Upper lobe of left lung (tissue), 4 donors: ENCODE data around the gene GP1BA.

ENCODE experiments used
- CTCF ChIP-seq, 6 experiments: fragments of 450-650 bp in 4 of 6; fragments of 200-600 bp in 2 of 6; sonication (generic) in 2 of 6; IDR thresholded peaks; one replicate each; pipeline ENCODE4 v1.5.1; 2016 to 2019; ENCODE audit warnings: antibody characterized with exemption in 6 of 6
- POLR2A ChIP-seq, 4 donors: fragments of 450-650 bp; IDR thresholded peaks; one replicate each; pipeline ENCODE4 v1.5.1; 2016 to 2017; ENCODE audit warnings: antibody characterized with exemption in 4 of 4, mild to moderate bottlenecking in 2 of 4
- POLR2AphosphoS5 ChIP-seq, 2 donors: sonication (generic); formaldehyde crosslinking; IDR thresholded peaks; one replicate each; pipeline ENCODE4 v1.5.1; 2017; ENCODE audit warnings: antibody characterized with exemption in 2 of 2

GRCh38 chr17:4982305-4982704 lies 50.2 kb downstream of the GP1BA start:
- TF ChIP-seq CTCF (IDR thresholded peaks at IDR 0.05) (no peak), POLR2AphosphoS5 (IDR thresholded peaks at IDR 0.05) (no peak), POLR2A (IDR thresholded peaks at IDR 0.05) (no peak)
